Measurements from ENCODE around the gene PPIE.

The PPIE gene

DNA sequence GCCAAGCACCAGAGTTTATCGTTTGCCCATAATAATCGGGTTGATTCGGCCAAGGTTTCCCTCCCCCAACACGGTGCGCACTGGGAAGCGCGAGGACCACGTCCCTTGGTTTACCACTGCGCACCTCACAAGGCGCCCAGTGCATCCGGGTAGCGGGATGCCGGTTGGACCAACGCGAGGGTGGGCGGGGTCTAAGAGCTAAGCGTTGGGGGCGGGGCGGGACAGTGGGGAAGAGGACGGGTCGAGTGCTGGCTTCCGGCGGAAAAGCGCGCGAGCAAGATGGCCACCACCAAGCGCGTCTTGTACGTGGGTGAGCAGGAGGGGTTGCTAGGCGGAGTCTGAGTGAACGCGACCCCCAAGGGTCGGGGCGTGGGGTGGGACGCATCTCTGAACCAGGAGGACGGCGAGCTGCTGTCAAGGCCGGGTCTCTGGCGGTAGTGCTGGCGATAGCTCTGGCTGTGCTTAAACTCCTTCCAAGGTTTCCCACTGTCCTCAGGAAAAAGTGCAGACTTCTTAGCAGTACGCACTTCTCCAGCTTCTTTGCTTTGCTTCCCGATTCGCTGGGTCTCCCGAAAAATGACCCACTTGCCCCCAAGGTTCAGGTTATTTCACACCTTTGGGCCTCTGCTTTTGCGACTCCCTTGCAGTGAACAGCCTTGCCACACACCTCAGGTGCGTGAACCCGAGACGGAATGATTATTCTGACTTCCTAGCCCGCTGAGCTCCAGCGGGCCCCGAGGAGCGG, at the start of gene PPIE:
Gene PPIE (plus strand): TSS at position 261 of the 745 bp plus-strand sequence. CDS start 19 bp downstream, at position 280.
- peak; percentile 93 to 96 for DNase-seq

DNA sequence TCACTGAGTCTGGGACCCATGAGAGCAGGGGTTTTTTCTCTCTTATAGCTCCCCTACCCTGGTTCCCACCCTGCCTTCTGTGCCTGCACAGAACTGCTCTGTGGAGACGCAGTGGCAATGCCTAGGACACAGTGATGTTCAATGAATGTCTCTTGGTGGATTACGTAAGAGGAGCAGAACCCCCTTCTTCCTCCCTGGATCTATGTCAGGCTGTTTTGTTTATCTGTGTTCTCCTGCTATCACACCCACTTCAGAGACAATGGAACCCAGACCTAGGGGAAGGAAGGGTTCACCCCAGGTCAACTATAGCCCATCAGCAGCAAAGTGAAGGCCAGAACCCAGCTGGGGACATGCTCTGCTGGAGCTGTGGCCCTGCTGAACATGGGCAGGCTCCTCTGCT, 49.5 kb upstream of the PPIE start:
- no peak for DNase-seq

DNA sequence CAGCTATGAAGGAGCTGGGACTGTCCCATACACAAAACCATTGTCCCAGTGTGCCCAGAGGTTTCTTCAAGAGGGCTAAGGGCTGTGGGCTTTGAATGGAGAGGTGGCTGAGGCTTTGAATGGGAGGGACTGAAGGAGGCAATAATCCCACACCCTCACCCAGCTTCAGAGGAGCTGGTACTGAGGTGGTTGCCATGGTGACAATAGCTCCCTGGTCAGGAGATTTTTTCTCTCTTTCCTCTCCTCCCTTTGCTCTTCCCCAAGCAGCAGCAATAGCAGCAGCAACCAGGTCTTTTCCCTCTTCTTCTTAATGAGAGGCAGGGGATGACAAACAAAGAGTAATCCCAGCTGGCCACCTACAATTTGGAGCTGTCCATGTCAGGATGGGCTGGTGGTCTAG, 49.0 kb upstream of the PPIE start:
- no peak for DNase-seq

DNA sequence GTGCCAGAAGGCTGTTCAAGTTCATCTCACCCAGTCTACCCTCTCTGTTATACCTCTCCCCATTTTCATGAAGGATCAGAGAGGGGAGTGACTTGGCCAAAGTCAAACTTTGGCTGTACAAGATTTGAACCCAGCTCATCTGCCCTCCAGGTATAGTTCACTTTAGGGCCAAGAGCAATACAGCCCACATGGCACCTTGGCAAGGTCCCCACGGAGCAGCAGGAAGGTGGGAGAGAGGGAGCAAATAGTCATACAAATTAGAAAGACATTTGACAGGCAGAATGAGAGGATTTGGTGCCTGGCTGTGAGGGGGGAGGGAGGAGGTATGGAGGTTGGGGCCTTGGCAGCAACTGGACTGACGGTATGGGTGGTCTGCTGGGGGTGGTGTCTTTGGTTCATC, 48.5 kb upstream of the PPIE start:
- no peak for DNase-seq

DNA sequence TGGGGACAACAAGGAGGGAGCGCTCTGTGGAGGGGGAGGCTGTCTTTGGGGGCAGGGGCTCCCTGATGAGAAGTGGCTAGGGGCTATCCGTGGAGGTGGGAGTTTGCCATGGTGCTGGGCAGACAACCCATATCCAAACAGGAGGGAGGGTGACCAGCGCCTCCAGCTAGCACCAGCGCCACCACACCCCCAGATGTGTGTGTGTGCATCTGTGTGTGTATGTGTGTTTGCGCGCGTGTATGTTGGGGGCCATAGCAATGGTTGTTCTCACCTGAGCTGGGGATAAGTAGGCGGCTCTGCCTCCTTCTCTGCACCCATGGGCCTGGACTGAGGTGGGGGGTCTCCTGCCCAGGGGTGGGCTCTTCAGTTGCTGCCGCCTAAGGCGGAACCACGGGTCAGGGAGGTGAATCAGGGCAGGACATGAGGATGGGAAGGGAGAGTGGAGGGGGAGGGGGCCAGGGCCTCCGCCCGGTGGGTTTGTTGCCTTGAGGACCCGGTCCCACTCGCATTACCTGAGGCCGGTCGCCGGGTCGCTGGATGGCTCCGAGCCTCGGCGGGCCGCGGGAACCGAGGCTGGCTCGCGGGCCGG, 47.8 kb upstream of the PPIE start:
- no peak for DNase-seq

DNA sequence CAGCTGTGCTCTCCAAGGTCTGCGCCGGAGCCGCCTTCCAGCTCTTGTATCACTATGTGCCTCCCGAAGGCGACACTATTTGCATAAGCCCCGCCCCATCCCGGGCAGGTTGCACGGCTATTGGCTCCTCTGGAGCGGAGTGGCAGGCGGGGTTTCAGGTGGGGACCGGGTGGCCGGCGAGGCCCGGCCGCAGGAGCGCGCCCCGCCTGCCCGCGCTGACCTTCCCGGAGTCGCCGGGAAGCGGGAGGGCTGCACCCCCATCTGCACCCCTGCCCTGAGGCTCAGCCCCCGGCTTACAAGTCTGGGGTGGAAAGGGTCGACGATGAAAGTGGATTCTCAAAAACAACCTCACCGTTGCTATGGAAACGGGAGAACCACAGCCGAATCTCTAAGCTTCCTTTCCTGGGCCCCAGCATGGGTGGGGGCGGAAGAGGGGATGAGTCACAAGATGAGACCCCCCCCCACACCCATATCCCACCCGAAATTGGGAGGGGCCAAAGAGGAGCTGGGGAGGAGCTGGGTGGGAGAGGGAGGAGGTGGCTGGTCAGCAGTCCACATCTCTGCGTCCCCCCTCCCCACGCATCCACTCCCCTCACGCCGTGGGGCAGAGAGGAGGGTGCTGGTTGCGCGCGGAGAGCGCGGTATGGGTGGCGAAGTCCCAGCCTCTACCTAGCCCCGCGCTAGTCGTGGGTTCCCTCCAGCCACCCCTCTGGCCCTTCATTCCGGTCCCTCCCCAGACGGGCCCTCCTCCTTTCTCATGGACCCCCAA, 47.1 kb upstream of the PPIE start, which contains the start of gene HPCAL4:
Gene HPCAL4 (minus strand): TSS at position 51 of the 769 bp plus-strand sequence. CDS start 6,830 bp downstream, outside the sequence.
- peak; percentile 76 to 86 for DNase-seq

DNA sequence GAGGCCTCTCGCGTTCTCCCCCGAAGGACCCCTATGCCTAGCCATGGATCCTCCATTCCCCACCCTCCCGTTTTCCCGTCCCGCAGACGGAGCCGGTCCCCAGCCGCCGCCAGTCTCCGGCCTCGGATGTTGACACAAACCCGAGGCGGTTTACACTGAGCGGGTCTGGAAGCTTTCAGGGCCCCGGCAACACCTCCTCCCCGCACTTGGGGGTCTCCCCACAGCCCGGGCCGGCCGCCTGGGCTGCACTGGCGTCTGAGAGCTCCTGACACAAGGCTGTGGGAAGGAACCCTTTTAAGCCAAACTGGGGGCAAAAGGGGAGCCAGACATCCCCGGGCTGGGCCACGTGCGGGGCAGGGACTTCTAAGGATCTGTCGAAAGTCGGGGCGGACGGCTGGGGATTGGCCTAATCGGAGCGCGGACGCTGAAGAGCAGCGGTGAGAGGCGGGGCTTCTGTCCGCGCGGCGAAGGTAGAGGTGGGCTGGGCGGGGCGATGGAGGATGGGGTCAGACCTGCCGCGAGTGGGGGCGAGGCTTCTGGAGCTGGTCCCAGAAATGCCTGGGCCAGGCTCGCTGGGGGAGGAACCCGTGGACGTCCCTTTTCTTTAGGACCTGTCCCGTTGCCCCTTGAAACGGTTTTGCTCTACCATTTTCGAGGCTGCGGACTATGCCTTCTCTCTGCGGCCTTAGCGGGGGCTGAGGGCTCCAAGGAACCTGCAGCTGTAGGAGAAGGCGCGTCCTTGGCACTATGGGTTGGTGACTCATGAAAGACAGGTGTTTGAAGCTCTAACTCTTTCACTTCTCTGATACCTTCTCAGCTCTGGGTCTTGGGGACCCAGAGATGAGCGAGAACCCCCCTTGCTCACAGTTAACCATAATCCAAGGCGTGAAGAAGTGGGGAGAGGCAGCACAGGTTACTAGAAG, 46.3 kb upstream of the PPIE start:
- DNase-seq, result no peak

DNA sequence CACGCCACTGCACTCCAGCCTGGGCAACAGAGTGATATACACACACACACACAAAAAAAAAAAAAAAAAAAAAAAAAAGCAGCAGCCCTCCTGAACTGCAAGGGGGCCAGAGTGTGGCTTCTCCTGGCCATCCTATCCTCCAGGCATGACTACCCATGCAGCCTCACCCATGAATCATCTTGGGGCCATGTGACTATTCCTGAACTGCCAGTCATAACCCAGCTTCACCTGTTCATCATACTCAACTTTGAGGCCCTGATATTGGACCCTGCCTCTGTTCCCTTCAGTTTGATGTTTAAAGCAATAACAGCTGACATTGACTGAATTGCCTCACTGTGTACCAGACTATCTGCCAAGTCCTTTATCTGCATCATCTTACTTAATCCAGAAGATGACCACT, 44.7 kb upstream of the PPIE start:
- no peak for DNase-seq

DNA sequence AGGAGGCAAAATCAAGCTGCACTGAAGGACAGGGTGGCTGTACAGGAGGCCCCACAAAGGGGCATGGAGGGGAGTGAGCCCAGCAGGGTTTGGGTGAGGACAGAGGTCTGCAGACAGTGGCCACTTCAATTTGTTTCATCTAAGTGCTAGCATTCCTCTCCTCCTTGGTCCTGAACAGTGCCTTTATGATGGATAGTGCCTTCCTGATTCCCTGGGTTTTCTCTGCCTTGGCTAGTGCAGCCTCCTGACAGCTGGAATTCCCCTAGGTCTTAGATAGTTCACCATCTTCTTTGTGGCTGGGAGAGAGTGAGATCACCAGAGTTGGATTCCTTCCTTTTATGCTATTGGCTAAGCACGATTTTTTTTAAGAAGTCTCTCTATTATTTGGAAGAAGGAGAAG, 43.7 kb upstream of the PPIE start:
- DNase-seq, result no peak

DNA sequence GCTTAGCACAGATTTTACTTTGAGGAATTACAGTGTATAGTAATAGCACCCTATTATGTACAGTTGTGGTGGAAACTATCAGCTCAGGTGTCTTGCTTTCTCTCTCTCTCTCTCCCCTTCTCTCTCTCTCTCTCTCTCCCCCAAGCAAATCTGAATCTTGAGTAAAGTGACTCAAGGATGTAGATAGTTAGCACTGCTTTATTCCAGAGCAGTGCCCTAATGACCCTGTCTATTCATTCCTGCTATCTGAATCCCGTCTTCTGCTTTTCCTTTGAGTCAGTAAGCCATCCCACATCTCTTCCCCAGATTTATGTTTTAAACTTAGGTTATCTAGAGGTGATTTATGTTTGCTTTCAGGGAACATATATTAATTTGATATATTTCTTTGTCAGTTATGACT, 42.2 kb upstream of the PPIE start:
- no peak for DNase-seq

DNA sequence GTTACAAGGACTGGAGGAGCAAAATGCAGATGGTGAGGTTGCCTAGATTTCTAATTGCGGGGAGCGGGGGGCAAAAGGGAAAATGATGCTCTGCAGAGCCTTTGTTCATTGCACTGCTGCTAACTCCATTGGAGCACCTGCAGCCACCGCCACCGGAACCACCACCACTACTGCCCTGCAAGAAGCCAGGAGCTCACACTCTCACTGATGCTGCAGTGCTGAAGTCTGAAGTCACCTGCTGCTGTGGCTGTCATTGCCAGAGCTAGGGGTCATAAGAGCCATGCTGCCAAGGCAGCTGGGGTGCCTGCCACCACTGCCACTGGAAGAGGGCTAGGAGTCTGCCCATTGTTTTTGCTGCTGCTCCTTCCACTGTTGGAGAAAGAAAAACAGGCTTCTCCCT, 40.1 kb upstream of the PPIE start:
- DNase-seq, result no peak

DNA sequence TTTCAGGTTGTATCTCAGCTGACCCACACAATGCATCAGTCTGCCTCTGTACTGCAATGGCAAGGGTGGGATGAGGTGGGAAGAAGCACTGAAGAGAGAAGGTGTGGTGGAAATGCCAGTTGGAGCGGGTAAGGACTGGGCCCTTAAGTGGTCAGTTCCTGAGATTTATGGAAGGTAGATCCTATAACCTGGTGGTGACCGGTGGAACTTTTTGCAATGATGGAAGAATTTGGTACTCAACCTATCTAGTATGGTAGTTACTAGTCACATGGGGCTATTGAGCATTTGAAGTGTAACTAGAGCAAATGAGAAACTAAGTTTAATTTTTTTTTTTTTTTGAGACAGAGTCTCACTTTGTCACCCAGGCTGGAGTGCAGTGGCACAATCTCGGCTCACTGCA, 39.3 kb upstream of the PPIE start:
- DNase-seq, result no peak

DNA sequence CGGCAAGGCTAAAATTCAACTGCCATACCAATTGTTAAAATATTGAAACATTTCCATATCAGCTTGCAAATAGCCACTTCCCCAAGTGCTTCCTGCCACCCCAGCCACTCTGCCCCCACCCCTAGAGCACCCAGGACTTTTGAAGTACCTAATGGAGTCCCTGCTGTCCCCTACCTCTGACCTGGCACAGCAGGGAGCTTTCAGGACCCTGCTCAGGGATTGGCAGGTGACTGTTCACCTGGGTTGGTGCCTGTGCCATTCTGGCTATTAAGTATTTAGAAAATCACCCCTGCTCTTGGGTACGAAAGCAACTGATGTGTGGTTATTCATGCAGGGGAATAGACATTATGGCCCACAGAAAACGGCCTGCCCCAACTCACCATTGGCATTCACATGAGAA, 38.3 kb upstream of the PPIE start:
- DNase-seq, result no peak

DNA sequence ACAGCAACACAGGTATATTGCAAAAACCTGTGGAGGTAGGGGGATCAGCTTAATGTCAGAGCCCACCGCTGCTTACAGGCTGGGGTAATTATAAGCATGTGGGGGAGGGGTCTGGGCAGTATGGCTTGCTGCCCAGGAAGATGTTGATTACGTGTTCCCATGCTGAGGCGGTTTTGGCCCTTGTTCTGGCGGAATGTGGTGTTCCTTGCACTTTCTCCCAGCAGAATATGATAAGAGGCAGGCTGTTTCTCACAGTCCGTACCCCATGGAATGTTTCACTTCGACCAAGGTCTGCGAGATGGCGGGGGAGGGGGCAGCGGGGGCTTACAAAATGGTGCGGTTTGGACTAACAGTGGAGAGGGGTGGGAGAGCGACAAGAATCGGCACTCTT, 37.6 kb upstream of the PPIE start:
- no peak for DNase-seq

DNA sequence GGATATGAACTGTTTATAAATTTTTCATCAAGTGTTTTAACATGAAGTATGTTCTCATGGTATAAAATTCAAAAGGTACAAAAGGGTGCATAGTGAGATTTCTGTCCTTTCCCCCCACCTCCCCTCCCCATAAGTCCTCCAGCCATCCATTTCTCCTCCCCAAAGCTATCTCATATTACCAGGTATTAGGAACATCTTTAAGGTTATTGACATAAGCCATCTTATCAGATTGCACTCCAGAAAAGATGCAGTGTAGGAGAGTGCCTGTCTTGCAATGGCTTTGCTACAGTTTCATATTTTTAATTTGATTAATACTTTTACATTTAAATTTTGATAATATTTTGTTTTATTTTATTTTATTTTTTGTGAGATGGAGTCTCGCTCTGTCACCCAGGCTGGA, 33.9 kb upstream of the PPIE start:
- DNase-seq, result no peak

DNA sequence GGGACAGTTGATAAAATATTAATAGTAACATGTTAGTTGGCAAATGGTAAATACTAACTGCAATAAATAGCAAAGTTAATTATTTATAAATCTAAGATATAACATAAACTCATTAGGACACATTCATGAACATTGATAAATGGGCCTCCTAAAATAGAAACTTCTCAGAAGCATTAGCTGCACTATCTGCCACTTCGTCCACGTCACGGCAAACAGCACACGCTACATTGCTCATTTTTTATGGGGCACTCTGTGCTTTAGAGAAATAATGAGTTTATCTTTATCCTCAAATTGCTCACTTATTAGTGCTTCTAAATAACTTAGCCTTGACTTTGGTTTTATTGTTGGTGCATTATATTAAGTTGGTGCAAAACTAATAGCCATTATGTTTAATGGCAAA, 31.2 kb upstream of the PPIE start:
- no peak for DNase-seq

DNA sequence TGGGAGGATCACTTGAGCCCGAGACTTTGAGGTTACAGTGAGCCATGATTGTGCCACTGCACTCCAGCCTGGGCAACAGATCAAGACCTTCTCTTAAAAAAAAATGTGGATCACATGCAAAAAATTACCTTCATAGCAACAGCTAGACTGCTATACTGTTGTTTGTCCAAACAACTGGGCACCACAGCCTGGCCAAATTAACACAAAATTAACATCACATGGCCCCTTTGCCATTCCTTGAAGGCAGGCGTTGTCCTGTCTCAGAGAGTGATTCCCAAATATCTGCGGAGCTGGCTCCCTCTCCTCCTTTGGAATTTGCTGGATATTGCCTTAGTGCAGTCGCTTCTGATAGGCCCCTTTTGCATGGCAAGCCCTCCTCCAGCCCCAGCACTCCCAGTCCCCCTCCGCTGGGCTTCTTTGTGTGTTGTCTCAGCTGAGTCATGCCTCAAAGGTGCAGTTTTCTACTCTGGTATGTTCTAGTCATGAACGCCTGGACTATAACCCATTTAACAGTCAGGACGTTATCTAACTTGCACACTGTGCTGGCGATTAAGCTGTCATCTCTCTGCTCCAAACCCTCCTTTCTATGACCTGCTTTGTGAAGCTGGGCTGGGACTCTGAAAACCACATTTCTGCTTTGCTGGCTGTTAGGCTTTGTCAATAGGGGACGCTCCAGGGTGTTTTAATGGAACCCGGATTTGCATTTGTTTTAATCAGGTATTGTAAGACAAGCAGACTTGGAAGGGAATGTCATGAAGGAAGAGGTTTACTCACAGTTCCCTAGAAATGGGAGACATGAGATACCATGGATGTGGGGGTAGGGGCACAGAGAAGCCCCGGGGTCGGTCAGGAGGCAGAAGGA, 27.3 kb upstream of the PPIE start:
- no peak for DNase-seq

DNA sequence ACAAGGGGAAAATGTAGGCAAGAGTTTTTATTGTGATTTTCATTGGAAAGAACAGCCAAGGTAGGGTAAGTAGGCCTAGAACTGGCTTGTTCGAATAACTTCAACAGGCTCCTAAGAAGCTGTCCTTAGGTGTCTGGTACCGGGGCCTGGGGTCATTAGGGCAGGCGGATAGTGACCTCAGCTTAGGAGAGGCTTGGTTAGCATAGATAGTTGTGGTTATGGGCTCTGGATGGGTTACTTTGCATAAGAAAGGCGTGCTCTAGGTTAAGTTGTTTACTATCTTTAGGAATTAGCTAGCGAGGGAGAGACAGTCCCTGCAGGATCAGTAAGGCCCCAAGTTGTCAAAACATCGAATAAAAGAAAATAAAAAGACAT, 26.7 kb upstream of the PPIE start:
- no peak for DNase-seq

DNA sequence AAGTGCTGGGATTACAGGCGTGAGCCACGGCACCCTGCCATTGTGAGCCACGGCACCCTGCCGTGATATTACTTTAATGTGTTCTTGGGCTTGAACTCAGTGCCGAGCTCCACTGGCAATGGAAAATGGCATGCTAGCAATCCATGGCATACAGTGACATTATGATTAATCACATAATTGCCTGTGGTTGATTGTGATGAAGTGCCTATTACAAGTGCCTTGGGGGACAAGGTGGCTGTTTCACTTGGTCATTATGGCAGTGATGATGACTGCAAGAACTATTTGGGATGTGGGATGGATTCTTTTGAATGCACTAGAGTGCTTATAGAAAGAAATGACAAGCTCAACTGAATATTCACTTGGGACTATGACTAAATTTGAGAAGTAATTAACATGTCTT, 25.1 kb upstream of the PPIE start:
- DNase-seq, result no peak

DNA sequence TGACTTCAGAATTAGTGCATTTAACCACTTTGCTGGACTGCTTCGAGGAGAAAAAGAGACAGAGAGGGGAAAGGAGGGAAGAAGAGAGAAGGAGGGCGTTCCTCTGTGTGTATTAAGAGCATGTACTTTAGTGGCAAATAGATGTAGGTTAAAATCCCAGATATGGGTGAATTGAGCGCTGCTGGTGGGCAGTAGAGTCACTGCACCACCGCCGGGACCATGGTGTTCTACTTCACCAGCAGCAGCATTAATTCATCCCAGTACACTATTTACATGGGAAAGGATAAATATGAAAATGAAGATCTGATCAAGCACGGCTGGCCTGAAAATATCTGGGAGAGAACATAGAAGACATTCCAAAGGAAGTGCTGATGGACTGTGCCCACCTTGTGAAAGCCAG, 20.9 kb upstream of the PPIE start:
- DNase-seq, result no peak

DNA sequence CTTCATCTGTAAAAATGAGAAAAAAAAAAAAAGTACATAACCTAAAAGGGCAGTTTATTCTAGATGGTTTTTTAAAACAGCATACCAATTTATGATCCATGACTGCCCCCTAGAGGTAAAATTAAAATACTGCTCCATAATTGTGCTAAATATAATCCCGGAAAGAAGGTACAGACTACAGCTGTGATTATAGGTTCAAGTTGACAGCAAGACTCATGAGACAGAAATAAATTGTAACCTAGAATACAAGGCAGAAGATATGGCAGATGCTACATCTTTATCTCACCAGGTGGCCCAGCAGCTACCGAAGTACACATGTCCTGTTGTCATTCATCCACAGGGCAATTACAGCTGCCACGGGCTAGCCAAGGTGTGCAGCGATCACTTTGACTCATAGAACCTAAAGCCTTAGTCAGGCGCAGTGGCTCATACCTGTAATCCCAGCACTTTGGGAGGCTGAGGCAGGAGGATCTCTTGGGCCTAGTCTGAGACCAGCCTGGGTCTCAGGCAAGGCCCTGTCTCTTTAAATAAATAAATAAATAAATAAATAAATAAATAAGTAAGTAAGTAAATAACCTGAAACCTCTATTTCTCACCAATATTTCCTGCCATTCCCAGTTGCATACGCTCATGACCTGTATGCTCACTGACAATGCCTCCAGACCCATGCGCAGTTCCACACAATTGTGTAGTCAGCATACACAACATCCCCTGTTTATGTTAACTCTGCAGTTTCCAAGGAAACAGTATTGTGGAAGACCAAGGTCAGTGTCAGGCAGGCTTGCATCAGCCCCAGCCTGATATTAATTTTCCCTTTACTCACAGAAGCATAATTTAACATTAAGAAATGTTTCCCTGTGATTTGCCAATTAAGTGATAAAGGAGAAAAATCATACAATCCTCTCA, 18.3 kb upstream of the PPIE start:
- peak; percentile 40 to 45 for DNase-seq
